Loucy (cell line): Measurements from ENCODE around the gene FAM107B.

Experiments used
- EZH2phosphoT487 ChIP-seq: fragments of 200-600 bp; IDR thresholded peaks from 2 replicates; pipeline ENCODE4 v1.6.1; 2018; ENCODE audit warnings: antibody characterized with exemption, mild to moderate bottlenecking, moderate library complexity, borderline replicate concordance
- TF ChIP-seq, protein P1 (sequence below): fragments of 200-600 bp; sonication (generic); conservative IDR thresholded peaks from 2 replicates; pipeline ENCODE4 v1.5.1; 2014; ENCODE audit warnings: mild to moderate bottlenecking, antibody characterized with exemption, low read length

DNA sequence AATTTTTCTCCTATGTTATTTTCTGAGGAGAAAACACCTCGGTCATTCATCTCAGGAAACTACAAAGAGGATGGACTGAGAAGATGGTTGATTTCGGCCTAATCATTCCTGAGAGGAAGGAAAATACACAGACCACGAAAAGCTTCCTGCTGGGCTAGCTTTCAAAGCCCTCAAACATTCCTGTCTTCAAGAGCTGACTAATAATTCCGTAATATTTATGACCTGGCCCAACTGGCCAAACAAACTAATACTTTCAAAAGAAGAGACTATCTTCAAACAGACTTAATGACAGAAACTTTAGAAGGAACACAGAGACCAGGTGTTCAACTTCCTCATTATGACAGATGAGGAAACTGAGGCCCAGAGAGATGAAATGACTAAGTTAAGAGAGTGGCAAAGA lies 228.9 kb downstream of the FAM107B start:
- TF ChIP-seq, protein P1, sequence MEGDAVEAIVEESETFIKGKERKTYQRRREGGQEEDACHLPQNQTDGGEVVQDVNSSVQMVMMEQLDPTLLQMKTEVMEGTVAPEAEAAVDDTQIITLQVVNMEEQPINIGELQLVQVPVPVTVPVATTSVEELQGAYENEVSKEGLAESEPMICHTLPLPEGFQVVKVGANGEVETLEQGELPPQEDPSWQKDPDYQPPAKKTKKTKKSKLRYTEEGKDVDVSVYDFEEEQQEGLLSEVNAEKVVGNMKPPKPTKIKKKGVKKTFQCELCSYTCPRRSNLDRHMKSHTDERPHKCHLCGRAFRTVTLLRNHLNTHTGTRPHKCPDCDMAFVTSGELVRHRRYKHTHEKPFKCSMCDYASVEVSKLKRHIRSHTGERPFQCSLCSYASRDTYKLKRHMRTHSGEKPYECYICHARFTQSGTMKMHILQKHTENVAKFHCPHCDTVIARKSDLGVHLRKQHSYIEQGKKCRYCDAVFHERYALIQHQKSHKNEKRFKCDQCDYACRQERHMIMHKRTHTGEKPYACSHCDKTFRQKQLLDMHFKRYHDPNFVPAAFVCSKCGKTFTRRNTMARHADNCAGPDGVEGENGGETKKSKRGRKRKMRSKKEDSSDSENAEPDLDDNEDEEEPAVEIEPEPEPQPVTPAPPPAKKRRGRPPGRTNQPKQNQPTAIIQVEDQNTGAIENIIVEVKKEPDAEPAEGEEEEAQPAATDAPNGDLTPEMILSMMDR, result no peak
- no peak for TF ChIP-seq EZH2phosphoT487
